GM10248 (cell line): Measurements from ENCODE around the gene FKBP5.

Experiments used
- CTCF ChIA-PET: fragments of 300-600 bp; sonication (Branson Sonifier 250); formaldehyde crosslinking; extraction: SDS; loops from one replicate; lab custom pipeline; 2021; ENCODE audit warnings: antibody characterized with exemption; lab: Yijun Ruan, JAX
- POLR2A ChIA-PET: fragments of 350-650 bp; sonication (Branson Sonifier 250); formaldehyde crosslinking; extraction: SDS; loops from one replicate; lab custom pipeline; 2020; ENCODE audit warnings: antibody characterized with exemption; lab: Yijun Ruan, JAX
- DNase-seq: peaks from one replicate; pipeline ENCODE4 v3.0.0; 2012; ENCODE audit errors: extremely low spot score
- CTCF ChIP-seq: IDR thresholded peaks from 2 replicates; pipeline ENCODE4 v1.5.1; 2012; ENCODE audit warnings: mild to moderate bottlenecking, low read depth; ENCODE audit errors: extremely low read depth, missing control alignments, control extremely low read depth

Gene FKBP5

GRCh38 chr6:35733633-35734032 lies 44.9 kb upstream of the FKBP5 start:
- CTCF ChIA-PET = interaction anchor here (0.9 to 9.9 kb wide), 7 partner anchors 14 to 212 kb away, joined by 3 to 213 read pairs (median 5); no protein-coding TSS in a partner anchor
- no peak for TF ChIP-seq CTCF
- no peak for DNase-seq
- POLR2A ChIA-PET = no interaction called here

GRCh38 chr6:35731736-35732532 lies 43.2 kb upstream of the FKBP5 start:
- no peak for TF ChIP-seq CTCF
- ChIA-PET POLR2A (no interaction called here), CTCF (interaction anchor here (1.0 to 9.9 kb wide), 5 partner anchors 10 to 215 kb away, joined by 3 to 213 read pairs (median 4); no protein-coding TSS in a partner anchor)
- peak; percentile 91 for DNase-seq

GRCh38 chr6:35731414-35731735 lies 42.7 kb upstream of the FKBP5 start:
- peak; percentile 91 for DNase-seq
- CTCF ChIA-PET = interaction anchor here (1.0 to 9.9 kb wide), 3 partner anchors 9 to 150 kb away, joined by 3 to 213 read pairs (median 4); no protein-coding TSS in a partner anchor
- POLR2A ChIA-PET = no interaction called here
- TF ChIP-seq CTCF = no peak

- CTCF ChIA-PET = no interaction called here
- TF ChIP-seq CTCF = no peak
- POLR2A ChIA-PET = no interaction called here
Observed at GRCh38 chr6:35730745-35731413, 42.2 kb upstream of the FKBP5 start.

GRCh38 chr6:35729722-35730121 lies 41.0 kb upstream of the FKBP5 start:
- no peak for DNase-seq
- ChIA-PET CTCF (no interaction called here), POLR2A (no interaction called here)
- no peak for TF ChIP-seq CTCF

More at GRCh38 chr6:35730745-35731413, 42.2 kb upstream of the FKBP5 start:
- no peak for DNase-seq
